Activated CD4-positive, alpha-beta T cell treated with anti-CD3 and anti-CD28 coated beads for 24 hours (primary cell): ENCODE results near the gene HP1BP3.
"Not testable (repeated sequence)": the region's sequence is repeated elsewhere in the genome, so short reads cannot be mapped to it uniquely, and the experiment has no call there.

ENCODE experiments used
- DNase-seq, 2 donors: peaks; one replicate each; pipeline ENCODE4 v3.0.0-alpha.2; 2020; ENCODE audit warnings: low read depth in 2 of 2

The HP1BP3 gene, protein sequence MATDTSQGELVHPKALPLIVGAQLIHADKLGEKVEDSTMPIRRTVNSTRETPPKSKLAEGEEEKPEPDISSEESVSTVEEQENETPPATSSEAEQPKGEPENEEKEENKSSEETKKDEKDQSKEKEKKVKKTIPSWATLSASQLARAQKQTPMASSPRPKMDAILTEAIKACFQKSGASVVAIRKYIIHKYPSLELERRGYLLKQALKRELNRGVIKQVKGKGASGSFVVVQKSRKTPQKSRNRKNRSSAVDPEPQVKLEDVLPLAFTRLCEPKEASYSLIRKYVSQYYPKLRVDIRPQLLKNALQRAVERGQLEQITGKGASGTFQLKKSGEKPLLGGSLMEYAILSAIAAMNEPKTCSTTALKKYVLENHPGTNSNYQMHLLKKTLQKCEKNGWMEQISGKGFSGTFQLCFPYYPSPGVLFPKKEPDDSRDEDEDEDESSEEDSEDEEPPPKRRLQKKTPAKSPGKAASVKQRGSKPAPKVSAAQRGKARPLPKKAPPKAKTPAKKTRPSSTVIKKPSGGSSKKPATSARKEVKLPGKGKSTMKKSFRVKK

DNA sequence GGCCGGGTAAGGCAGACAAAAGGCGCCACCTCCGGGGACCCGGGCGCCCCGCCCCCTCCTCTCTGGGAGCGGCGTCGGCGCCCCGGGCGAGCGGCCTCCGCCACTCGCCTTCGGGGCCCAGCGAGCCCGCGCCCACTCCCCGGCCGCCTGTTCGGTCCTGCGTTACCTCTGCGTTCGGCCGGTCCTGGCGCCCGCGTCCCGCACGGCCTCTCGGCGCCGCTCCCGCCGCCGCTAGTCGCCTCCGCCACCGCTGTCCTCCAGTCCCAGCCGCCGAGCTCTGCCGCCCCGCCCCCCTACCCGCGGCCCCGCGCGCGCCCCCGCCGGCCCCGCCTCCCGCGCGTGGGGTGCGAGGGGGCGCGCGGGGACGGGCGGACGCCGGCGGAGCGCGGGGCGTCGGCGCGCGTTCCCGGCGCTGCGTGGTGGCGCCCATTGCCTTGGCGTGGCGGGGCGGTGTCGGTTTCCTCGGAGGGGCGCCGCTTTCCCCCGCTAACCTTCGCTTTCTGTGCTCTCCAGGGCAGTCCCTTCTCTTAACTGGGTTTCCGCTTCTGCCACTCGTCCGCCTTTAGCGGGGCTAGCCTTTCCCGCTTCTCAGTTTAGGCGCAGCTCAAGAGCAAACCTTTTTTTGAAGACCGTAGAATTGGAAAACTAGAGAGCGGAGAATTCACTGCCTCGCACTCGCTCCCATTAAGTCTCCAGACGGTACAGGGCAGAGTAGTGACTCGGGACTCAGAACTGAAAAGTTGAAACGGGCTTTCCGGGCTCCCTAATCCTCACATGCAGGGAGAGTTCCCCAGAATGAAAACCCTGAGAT, at the start of gene HP1BP3:
Gene HP1BP3 (minus strand): TSS at position 279 of the 811 bp plus-strand sequence. CDS start 6,867 bp downstream, outside the sequence.
- DNase-seq = peak; percentile 57 to 72

DNA sequence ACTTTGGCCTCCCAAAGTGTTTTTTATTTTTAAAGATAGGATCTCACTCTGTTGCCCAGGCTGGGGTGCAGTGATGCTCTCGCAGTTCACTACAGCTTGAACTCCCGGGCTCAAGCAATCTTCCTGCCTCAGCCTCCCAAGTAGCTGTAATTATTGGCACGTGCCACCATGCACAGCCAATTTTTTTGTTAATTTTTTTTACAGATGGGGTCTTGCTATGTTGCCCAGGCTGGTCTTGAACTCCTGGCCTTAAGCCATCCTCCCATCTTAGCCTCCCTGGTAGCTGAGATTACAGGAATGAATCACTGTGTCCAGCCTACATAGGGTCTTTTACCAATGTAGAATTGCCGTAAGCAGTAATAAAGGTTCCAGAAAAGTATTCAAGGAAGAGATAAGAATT, 49.1 kb upstream of the HP1BP3 start:
- no peak for DNase-seq

DNA sequence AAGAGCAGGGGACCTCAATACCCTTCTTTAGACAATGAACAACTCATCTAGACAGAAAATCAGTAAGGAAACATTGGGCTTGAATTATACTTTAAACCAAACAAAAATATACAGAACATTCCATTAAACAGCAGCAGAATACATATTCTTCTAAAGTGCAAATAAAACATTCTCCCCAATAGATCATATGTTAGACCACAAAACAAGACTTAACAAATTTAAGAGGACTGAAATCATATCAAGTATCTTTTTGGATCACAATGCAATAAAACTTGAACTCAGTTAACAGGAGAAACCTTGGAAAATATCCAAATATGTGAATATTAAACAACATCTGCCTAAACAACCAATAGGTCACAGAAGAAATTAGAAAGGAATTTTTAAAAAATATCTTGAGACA, 47.7 kb upstream of the HP1BP3 start:
- DNase-seq = no peak

DNA sequence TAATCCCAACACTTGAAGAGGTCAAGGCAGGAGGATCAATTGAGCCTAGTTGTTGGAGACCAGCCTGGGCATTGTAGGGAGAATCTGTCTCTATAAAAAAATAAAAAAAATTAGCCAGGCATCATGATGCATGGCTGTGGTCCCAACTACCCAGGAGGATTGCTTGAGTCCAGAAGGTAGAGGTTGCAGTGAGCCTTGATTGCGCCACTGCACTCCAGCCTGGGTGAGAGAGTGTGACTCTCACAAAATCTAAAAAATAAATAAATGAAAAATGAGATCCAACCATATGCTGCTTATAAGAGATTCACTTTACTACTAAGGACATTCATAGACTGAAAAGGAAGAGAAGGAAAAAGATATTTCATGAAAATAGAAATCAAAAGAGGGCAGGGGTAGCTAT, 47.1 kb upstream of the HP1BP3 start:
- no peak for DNase-seq

DNA sequence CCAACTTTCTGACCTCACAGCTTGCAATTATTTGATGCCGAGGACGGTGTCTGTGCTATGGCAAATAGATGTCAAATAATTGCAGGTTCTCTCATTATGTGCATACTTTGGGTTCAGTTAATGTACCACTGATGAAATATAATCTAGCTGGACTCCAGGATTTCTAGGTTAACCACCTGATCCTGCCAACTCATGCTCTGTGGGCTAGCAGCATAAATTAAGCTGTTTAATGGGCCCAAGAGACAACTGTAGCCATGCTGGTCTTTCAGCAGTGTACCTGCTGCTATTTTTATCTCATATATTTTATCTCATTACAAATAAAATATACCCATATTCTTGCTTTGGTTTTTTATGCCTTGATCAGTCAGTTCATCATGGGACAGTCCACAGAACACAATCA, 43.3 kb upstream of the HP1BP3 start:
- DNase-seq = no peak

DNA sequence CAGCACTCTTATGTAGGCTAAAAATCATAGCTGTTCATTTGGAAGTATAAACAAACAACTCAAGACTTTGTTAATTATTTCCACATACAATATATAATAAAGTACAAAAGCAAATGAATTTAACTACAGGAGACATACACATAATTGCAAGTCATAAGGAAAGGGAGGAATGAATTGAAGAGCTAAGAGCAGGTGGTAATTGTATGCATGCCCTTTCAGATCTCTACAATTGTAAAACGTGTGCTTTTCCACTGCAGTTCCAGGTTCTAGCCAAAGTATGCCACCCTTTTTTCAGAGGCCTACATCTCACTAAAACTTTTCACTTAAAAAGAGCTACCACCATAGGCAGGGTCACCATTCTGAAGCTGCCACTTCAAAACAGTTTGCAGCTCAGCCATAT, 42.8 kb upstream of the HP1BP3 start:
- no peak for DNase-seq

DNA sequence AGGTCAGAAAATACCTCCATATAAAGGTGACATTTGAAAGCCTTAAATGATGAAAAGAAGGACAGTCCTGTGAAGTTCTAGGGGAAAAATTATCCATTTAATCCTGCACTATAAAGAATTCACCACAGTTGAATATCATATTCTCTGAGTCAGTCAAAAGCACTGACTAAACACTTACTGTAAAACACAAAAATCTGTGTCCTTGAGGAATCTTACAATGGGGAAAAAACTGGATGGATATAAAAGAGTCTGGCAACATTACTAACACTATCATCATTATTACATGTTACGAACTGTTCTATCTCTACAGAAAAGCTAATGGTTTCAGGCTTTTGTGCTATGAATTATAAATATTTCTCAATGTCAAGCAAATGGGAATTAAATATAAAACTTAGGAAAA, 42.4 kb upstream of the HP1BP3 start:
- DNase-seq = no peak

DNA sequence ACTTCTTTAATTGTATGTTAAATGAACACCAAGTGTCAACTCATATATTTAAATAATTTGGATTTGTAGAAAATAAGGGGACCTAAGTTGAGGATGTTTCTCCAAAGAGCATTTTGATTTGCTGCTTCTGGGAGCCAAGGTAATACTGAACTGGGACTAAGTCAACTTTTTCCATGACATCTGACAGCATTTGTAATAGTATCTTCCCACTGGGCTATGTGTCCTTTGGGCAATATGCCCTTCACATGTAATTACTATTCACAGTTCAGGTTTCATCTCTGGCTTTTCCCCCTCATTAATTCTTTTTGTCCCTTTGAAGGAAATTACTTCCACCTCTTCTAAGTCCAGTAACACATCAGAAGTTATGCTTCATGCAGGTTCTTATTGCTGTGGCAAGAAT, 36.7 kb upstream of the HP1BP3 start:
- no peak for DNase-seq

DNA sequence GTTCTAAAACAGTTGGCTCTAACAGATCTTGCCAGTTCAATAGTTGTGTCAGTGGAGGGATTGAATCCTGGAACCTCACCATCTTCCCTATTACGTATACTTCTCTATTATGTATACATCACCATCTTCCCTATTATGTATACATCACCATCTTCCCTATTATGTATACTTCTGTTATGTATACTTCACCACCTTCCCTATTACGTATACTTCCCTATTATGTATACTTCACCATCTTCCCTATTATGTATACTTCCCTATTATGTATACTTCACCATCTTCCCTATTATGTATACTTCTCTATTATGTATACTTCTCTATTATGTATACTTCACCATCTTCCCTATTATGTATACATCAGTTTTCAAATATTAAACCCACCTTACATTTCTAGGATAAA, 34.4 kb upstream of the HP1BP3 start:
- DNase-seq = no peak

DNA sequence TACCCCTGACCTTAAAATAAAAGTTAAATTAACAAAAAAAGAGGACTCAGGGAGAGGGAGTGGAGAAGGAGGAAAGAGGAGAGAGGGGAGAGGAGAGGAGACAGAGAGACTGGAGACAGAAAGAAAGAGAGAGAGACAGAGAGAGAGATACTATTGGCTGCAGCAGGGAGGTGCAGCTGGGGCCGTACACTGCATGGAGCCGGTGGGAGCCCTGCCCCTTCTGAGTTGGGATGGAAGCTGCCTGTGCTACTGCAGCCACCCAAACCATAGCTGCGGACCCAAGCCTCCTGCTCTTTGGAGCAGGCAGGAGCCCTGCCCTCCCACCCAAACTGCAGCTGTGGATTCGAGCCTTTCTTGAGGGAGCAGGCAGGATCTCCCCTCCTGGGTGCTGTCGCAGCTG, 32.7 kb upstream of the HP1BP3 start:
- DNase-seq = no peak

DNA sequence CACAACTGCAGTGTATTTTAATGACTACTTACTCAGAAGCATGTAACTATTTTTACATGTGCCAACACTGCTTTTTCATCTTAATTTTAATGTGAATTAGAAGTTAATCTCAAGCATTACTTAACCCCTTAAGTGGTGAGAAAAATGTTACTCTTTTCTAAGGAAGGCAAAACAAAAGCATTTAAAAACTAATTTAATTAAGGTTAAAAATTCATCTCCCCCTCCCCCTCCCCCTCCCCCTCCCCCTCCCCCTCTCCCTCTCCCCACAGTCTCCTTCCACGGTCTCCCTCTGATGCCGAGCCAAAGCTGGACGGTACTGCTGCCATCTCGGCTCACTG, 27.4 kb upstream of the HP1BP3 start:
- no peak for DNase-seq

DNA sequence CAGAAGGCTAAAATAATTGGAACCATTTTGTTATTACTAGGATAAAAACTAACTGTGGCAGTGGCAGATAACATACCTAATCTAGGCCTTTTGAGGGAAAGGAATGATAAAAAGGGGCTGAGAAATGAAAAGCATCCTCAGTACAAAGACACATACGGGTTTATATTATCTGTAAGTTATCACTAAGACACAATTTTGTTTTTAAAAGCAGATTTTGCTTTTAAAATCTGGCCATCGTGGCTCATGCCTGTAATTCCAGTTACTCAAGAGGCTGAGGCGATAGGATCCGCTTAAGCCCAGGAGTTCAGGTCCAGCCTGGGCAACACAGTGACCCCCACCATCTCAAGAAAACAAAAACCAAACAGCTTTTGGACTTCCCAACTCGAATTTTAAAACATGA, 24.8 kb upstream of the HP1BP3 start:
- no peak for DNase-seq

DNA sequence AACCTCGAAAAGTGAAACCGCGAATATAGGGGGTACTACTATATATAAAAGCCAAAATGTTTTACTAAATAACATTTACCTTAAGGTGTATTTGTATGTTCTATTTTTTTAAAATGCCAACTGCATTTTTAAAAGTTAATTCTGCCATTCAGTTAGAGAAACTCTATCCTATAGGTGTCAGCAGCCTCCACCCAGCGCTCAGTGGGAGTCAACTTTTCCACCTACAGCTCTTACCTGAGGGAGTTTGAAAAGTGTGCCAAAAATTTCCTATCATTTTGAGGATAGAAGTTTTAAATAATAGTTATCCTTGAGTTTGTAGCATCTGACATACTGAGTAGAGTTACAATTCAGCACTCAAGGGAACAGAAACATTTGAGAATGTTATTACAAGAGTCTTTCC, 6.1 kb upstream of the HP1BP3 start:
- no peak for DNase-seq

DNA sequence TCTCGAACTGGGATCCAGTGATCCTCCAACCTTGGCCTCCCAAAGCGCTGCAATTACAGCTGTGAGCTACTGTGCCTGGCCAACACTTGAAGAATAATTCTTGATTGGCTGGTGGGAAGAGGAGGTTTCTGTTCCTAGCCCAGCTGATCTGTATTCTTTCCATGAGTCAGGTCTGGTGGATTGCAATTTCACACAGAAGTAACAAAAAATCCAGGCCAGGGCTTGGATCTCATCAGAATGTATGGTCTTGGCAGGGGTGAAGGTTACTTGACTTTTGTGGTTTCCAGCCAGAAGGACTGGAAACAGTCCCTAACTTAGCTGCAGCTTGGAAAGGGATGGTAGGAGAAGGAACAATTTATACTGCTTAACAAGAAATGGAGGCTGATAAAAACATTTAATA, 5.1 kb upstream of the HP1BP3 start:
- DNase-seq = no peak

DNA sequence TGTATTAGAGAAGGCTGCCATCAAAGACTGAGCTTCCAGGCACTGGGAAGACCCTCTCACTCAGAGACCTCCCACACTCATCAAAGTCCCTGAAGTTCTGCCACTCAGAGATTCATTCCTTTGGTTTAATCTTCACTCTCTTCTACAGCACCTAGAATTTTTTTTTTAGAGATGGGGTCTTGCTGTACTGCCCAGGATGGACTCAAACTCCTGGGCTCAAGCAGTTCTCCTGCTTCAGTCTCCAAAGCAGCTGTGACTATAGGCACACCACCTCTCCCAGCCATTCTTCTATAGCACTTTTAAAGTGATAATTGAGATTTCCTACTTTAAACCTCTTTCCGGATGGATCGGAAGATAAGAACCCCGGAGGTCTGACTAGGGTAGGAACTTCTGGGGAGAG, 3.7 kb upstream of the HP1BP3 start:
- no peak for DNase-seq

DNA sequence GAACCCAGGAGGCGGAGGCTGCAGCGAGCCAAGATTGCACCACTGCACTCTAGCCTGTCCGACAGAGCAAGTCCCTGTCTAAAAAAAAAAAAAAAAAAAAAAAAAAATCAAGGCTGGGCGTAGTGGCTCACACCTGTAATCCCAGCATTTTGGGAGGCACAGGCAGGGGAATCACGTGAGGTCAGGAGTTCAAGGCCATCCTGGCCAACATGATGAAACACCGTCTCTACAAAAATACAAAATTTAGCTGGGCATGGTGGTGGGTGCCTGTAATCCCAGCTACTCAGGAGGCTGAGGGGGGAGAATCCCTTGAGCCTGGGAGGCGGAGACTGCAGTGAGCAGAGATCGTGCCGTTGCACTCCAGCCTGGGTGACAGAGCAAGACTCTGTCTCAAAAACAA, 2.5 kb upstream of the HP1BP3 start:
- DNase-seq = not testable (repeated sequence)

DNA sequence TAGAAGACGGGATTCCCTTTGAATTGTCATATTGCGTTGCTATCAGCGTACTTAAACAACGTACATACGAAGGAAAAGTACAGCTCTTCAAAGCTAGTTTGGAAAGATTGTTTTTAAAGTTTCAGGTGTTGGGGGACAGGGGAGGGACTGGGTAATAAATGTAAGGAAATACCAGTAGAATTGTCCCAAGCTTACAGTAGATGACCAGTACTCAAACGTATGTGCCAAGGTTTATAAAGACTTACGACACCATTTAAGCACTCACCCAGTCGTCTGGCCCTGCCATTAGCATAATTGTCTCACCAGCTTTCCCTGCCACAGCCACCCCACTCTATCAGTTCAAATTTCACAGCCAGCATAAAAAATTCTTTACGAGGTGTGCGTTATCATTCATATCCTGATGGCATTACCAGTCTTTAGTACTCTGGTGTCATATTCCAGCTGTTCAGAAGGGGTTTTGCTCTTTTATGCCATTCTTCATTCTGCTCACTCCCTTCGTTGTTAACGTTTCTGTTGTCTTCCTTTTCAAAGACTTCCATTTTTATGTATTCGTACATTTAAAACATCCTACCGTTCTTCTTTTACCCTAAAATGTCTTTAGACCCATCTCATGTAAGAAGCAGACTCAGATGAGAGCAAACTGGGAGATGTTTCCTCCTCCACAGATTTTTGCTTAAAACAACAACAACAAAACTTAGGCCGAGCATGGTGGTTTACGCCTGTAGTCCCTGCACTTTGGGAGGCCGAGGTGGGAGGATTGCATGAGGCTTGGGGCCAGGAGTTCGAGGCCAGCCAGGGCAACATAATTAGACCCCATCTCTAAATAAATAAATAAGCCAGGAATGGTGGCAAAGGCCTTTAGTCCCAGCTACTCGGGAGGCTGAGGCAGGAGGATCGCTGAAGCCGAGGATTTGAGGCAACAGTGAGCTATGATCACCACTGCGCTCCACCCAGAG, 1.0 kb upstream of the HP1BP3 start:
- DNase-seq = no peak

DNA sequence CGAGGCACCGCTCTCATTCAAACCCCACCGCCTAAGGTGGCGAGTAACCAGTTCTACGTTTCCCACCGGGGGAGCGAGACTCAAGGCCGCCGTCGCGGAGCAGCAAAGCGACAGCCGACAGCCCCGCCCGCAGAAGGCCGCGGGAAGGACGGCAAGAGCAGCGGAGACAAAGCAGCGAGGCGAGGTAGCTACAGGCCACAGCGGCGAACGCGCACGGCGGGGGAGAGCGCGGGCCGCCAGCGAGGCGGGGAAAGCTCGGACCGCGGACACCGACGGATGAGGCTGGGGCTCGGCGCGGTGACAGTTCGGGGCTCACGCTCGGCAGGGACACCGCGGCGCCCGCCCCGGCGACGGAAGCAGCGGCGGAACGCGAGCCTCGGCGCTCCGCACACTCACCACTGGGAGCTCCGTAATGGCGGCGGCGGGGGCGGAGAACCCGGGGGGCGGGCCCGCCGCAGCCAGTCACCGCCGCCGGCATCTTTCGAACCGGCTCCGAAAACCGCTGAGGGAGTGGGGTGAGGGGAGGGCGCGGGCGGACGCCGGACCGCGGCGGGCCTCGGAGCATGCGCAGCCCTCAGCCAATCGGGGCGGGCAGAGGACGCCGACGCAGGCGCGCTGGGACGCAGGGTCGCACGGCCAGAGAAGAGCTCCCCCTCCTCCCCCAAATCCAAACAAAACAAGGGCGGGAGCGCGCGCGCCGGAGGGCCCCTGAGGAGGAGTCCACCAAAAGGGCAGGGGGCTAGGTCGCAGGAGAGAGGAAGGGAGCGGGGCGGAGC, 666 bp downstream of the HP1BP3 start:
- DNase-seq = peak; percentile 92 to 93

DNA sequence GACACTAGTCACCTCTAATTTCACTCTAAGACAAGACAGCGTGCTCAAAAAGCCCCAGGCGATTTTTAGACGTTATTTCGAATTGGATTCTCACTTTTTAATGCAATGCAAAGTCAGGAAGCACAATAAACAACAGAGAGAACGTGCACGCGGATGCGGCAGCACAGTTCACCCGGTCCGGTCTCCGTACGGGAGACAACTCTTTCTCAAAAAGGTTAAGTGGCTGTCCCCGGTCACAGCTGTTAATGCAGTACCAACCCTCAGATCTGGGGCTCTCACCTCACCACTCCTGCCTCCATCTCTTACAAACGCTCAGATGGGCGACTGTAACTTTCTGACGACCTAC, 1.2 kb downstream of the HP1BP3 start:
- DNase-seq = peak in 1 of 2 donors; percentile 10

DNA sequence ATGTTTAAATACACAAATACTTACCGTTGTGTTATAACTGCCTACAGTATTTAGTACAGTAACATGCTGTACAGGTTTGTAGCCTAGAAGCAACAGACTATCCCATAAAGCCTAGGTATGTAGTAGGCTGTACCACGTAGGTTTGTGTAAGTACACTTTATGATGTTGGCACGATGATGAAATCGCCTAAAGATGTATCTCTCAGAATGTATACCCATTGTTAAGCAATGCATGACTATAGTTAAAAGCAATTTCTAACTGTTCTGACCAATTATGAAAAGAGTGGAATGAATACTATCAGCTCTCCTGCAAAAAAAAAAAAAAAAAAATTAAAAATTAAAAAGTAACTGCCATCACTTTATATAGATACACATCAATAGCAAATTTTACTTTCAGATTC, 11.4 kb downstream of the HP1BP3 start:
- DNase-seq = no peak

DNA sequence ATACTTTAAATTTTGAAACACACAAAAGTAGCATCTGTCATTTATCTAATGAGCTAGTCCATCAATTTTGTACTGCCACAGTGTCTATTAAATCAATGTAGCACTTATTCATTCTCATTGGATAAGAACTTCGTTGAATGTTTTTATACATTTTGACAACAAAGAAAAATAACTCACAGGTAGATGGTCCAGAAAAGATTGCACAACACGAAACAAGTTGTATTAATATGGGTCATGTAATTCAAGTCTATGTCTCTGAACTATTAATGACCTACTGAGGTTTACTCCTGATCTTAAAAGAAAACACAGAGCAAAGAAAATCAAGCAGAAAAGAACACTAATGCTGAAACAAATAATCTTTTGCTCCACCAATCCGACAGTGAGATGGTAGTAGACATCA, 15.3 kb downstream of the HP1BP3 start:
- no peak for DNase-seq
